GM23248 (cell line): ENCODE results near the gene TMEM63C.

Experiments used
- EZH2 ChIP-seq: fragments of 200-600 bp; sonication (generic); IDR thresholded peaks from 2 replicates; pipeline ENCODE4 v1.6.1; 2018; ENCODE audit warnings: antibody characterized with exemption, mild to moderate bottlenecking; ENCODE audit not compliant: insufficient read depth, poor library complexity, severe bottlenecking
- EZH2phosphoT487 ChIP-seq: fragments of 200-600 bp; sonication (generic); IDR thresholded peaks from 2 replicates; pipeline ENCODE4 v1.6.1; 2018; ENCODE audit warnings: antibody characterized with exemption, moderate library complexity, mild to moderate bottlenecking, low read depth; ENCODE audit not compliant: insufficient read depth

DNA sequence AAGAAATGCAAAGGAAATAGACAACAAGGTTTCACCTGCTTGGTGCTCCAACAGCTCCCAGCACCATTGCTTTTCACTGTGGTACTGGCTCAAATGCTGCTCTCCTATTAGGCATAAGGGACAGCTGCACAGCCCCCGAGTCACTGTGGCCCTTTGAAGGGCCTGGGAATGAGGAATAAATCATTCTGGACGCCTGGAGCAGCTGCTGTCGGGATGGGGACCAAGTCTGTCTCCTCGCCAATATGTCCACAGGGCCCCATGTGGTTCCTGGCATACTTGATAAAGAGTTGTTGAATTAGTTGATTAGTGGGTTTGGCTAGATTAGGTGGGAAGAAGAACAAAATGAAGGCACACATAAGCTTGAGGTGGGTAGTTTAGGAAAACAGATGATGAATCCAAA, 102.5 kb downstream of the TMEM63C start:
- TF ChIP-seq EZH2phosphoT487 (no peak), EZH2 (no peak)
